Astrocyte (in vitro differentiated cells and primary cell): ENCODE data around the gene CNN3. TPM values are rescaled to one million over a fixed set of nuclear protein-coding genes. Genes with fewer than 3 reads are reported as not detected.

Source experiments
- DNase-seq: peaks from one replicate; pipeline ENCODE4 v3.0.0-alpha.2; 2010; ENCODE audit warnings: low read depth
- FAIRE-seq: peaks from 2 replicates; lab custom pipeline; 2011; peaks lifted over from hg19 to GRCh38; lab: Jason Lieb, UNC
- H2AFZ ChIP-seq: 2 replicates; pipeline ENCODE4 v1.6.0; 2012; ENCODE audit warnings: low read depth, low read length, inconsistent platforms
- H3K27ac ChIP-seq: 2 replicates; pipeline ENCODE4 v1.5.1; 2011; ENCODE audit warnings: low read depth, low read length, inconsistent platforms
- H3K27me3 ChIP-seq: 2 replicates; pipeline ENCODE4 v1.6.0; 2011; ENCODE audit warnings: low read length, inconsistent platforms; ENCODE audit not compliant: insufficient read depth
- H3K36me3 ChIP-seq: 2 replicates; pipeline ENCODE4 v1.5.1; 2011; ENCODE audit warnings: low read length, inconsistent platforms; ENCODE audit not compliant: insufficient read depth
- H3K4me1 ChIP-seq: 2 replicates; pipeline ENCODE4 v1.5.1; 2011; ENCODE audit warnings: low read length, inconsistent platforms; ENCODE audit not compliant: insufficient read depth
- H3K4me2 ChIP-seq: 2 replicates; pipeline ENCODE4 v1.6.0; 2012; ENCODE audit warnings: low read length, inconsistent platforms
- H3K4me3 ChIP-seq: 2 replicates; pipeline ENCODE4 v1.5.1; 2011; ENCODE audit warnings: low read depth, mild to moderate bottlenecking, low read length, inconsistent platforms; ENCODE audit not compliant: insufficient read depth
- H3K79me2 ChIP-seq: 2 replicates; pipeline ENCODE4 v1.6.0; 2012; ENCODE audit warnings: mild to moderate bottlenecking, low read length, inconsistent platforms; ENCODE audit not compliant: insufficient read depth
- H3K9ac ChIP-seq: 2 replicates; pipeline ENCODE4 v1.6.0; 2012; ENCODE audit warnings: mild to moderate bottlenecking, low read length, inconsistent platforms
- H3K9me3 ChIP-seq: 2 replicates; pipeline ENCODE4 v1.5.1; 2012; ENCODE audit warnings: low read depth, mild to moderate bottlenecking, low read length, inconsistent platforms; ENCODE audit not compliant: insufficient read depth
- H4K20me1 ChIP-seq: 2 replicates; pipeline ENCODE4 v1.6.0; 2012; ENCODE audit warnings: low read length, inconsistent platforms; ENCODE audit not compliant: insufficient read depth
- H3K27ac Mint-ChIP-seq: one replicate; pipeline ENCODE4 v1.8.0; 2021; ENCODE audit warnings: mild to moderate bottlenecking, mixed read lengths; ENCODE audit not compliant: unreplicated experiment
- H3K27me3 Mint-ChIP-seq: one replicate; pipeline ENCODE4 v1.8.0; 2021; ENCODE audit warnings: low read depth, mixed read lengths; ENCODE audit not compliant: unreplicated experiment
- H3K36me3 Mint-ChIP-seq: one replicate; pipeline ENCODE4 v1.8.0; 2021; ENCODE audit warnings: low read depth, mixed read lengths; ENCODE audit not compliant: unreplicated experiment
- H3K4me1 Mint-ChIP-seq: one replicate; pipeline ENCODE4 v1.8.0; 2021; ENCODE audit warnings: low read depth, mixed read lengths; ENCODE audit not compliant: unreplicated experiment
- H3K4me3 Mint-ChIP-seq: one replicate; pipeline ENCODE4 v1.8.0; 2021; ENCODE audit warnings: mild to moderate bottlenecking, moderate library complexity, mixed read lengths; ENCODE audit not compliant: unreplicated experiment
- H3K9me3 Mint-ChIP-seq: one replicate; pipeline ENCODE4 v1.8.0; 2021; ENCODE audit warnings: mild to moderate bottlenecking, mixed read lengths; ENCODE audit not compliant: unreplicated experiment
- CTCF ChIP-seq: IDR thresholded peaks from 2 replicates; pipeline ENCODE4 v1.5.1; 2011; ENCODE audit warnings: low read depth, mild to moderate bottlenecking, inconsistent platforms, low read length, moderate library complexity; ENCODE audit not compliant: insufficient read depth
- EZH2 ChIP-seq: IDR thresholded peaks from 2 replicates; pipeline ENCODE4 v1.6.1; 2012; ENCODE audit warnings: mild to moderate bottlenecking, low read length, inconsistent platforms; ENCODE audit not compliant: insufficient read depth
- total RNA-seq: library from RNA; stranded (reverse); gene quantifications from 2 replicates; pipeline ENCODE4 v1.2.1, GENCODE V29; 2021

Gene CNN3
- total RNA-seq, 1 donor from 2014 or later: 515 TPM

- no peak overlapping the region for H2AFZ ChIP-seq
These were observed 61.5 kb downstream of the CNN3 start for GRCh38 chr1:94865360-94865759.

GRCh38 chr1:94864821-94865220, 62.1 kb downstream of the CNN3 start:
- Mint-ChIP-seq H3K36me3 (no peaks in the 10 kb centered on the region), H3K4me1 (peaks cover 60% of the 10 kb centered on the region), H3K27me3 (no peaks in the 10 kb centered on the region), H3K4me3 (peak overlapping the region; percentile 17), H3K27ac (peak overlapping the region; percentile 99), H3K9me3 (no peaks in the 10 kb centered on the region)
- Histone ChIP-seq H3K27me3 (no peaks in the 10 kb centered on the region), H2AFZ (peak overlapping the region; percentile 11), H3K79me2 (no peaks in the 10 kb centered on the region), H3K4me1 (peaks cover 51% of the 10 kb centered on the region), H3K27ac (peak overlapping the region; percentile 97), H3K9ac (peak overlapping the region; percentile 80), H3K9me3 (no peaks in the 10 kb centered on the region), H3K36me3 (no peaks in the 10 kb centered on the region), H3K4me2 (peak overlapping the region; percentile 75), H4K20me1 (no peaks in the 10 kb centered on the region), H3K4me3 (peak overlapping the region; percentile 35)
- TF ChIP-seq CTCF: no peak
- TF ChIP-seq EZH2: no peak
- no peak for DNase-seq
- FAIRE-seq: no peak

More at GRCh38 chr1:94865360-94865759, 61.5 kb downstream of the CNN3 start:
- Histone ChIP-seq H3K79me2 (no peaks in the 10 kb centered on the region), H4K20me1 (no peaks in the 10 kb centered on the region), H3K9ac (peak overlapping the region; percentile 80), H3K4me3 (no peak overlapping the region), H3K9me3 (no peaks in the 10 kb centered on the region), H3K4me2 (peak overlapping the region; percentile 75), H3K27me3 (no peaks in the 10 kb centered on the region), H3K27ac (peak overlapping the region; percentile 97), H3K36me3 (no peaks in the 10 kb centered on the region), H3K4me1 (peaks cover 51% of the 10 kb centered on the region)
- DNase-seq (peak; percentile 84), FAIRE-seq (peak; percentile 29)
- no peaks in the 10 kb centered on the region for H3K9me3 Mint-ChIP-seq
- H3K4me1 Mint-ChIP-seq: peaks cover 62% of the 10 kb centered on the region
- H3K4me3 Mint-ChIP-seq: no peak overlapping the region
- peaks cover 3% of the 10 kb centered on the region for H3K36me3 Mint-ChIP-seq
- H3K27ac Mint-ChIP-seq: peak overlapping the region; percentile 99
- H3K27me3 Mint-ChIP-seq: no peaks in the 10 kb centered on the region
- TF ChIP-seq CTCF (no peak), EZH2 (no peak)

- Histone ChIP-seq H4K20me1 (no peaks in the 10 kb centered on the region), H3K9ac (peak overlapping the region; percentile 80), H3K27ac (peak overlapping the region; percentile 97), H3K79me2 (no peaks in the 10 kb centered on the region), H3K27me3 (no peaks in the 10 kb centered on the region), H3K4me1 (peaks cover 51% of the 10 kb centered on the region), H3K4me2 (peak overlapping the region; percentile 75), H3K4me3 (peak overlapping the region; percentile 35), H2AFZ (no peak overlapping the region), H3K9me3 (no peaks in the 10 kb centered on the region), H3K36me3 (no peaks in the 10 kb centered on the region)
- Mint-ChIP-seq H3K27ac (peak overlapping the region; percentile 99), H3K4me3 (peak overlapping the region; percentile 52), H3K27me3 (no peaks in the 10 kb centered on the region), H3K4me1 (peaks cover 56% of the 10 kb centered on the region), H3K9me3 (no peaks in the 10 kb centered on the region), H3K36me3 (no peaks in the 10 kb centered on the region)
- TF ChIP-seq CTCF (no peak), EZH2 (no peak)
- peak; percentile 95 for DNase-seq
- FAIRE-seq: peak; percentile 13
These were observed 63.0 kb downstream of the CNN3 start for GRCh38 chr1:94863919-94864318.
